HepG2 (cell line): Measurements from ENCODE around the gene LRRN4. TPM values are rescaled to one million over a fixed set of nuclear protein-coding genes. Genes with fewer than 3 reads are reported as not detected.

ENCODE experiments used
- ATAC-seq: fragments of 200-7000 bp; cut with Tn5 transposase; 3 replicates; pipeline ENCODE4 v1.9.1; 2020; ENCODE audit warnings: mild to moderate bottlenecking, moderate library complexity
- BruUV-seq: library from RNA; stranded (reverse); fragments of 400-500 nt; replicated peaks from 2 replicates; lab custom pipeline; 2021; lab: Mats Ljungman, UMichigan
- CTCF ChIA-PET: fragments of 300-600 bp; formaldehyde crosslinking; extraction: SDS; loops from one replicate; lab custom pipeline; 2021; ENCODE audit warnings: low total read pairs, inconsistent platforms, low intra/inter-chr PET ratio; lab: Yijun Ruan, JAX
- POLR2A ChIA-PET: fragments of 350-600 bp; sonication (Branson Sonifier 250); formaldehyde crosslinking; loops from one replicate; lab custom pipeline; 2020; ENCODE audit warnings: antibody characterized with exemption, inconsistent platforms; lab: Yijun Ruan, JAX
- DNase-seq: peaks from one replicate; pipeline ENCODE4 v3.0.0-alpha.2; 2015; ENCODE audit warnings: low spot score
- FAIRE-seq: peaks from 3 replicates; lab custom pipeline; 2011; peaks lifted over from hg19 to GRCh38; lab: Jason Lieb, UNC
- H2AFZ ChIP-seq: one replicate; pipeline ENCODE4 v1.6.1; 2011; ENCODE audit warnings: low read length, inconsistent platforms
- H3K27ac ChIP-seq: fragments of 300-600 bp; 3 replicates; pipeline ENCODE4 v1.8.0; 2011; ENCODE audit warnings: mixed run types, mild to moderate bottlenecking, mixed read lengths, low read length, inconsistent platforms; ENCODE audit not compliant: insufficient read depth; ENCODE audit errors: extremely low read length
- H3K27me3 ChIP-seq, 2 experiments: fragments of 200-600 bp in 1 of 2; 2 replicates in 1 of 2; 3 replicates in 1 of 2; pipeline versions ENCODE4 v1.6.0 to v1.8.0; 2011; ENCODE audit warnings: low read length in 2 of 2, mild to moderate bottlenecking in 2 of 2, moderate library complexity in 2 of 2, inconsistent platforms in 1 of 2; ENCODE audit not compliant: insufficient read depth in 2 of 2, control insufficient read depth in 1 of 2
- H3K36me3 ChIP-seq, 2 experiments: fragments of 200-600 bp in 1 of 2; replicated peaks in 1 of 2; 2 replicates in 1 of 2; 3 replicates in 1 of 2; pipeline versions ENCODE4 v1.5.1 to v1.8.0; 2011; ENCODE audit warnings: low read length in 2 of 2, inconsistent platforms in 1 of 2; ENCODE audit not compliant: insufficient read depth in 2 of 2, control insufficient read depth in 1 of 2
- H3K4me1 ChIP-seq: 2 replicates; pipeline ENCODE4 v1.5.1; 2012; ENCODE audit warnings: low read length, inconsistent platforms; ENCODE audit not compliant: insufficient read depth
- H3K4me2 ChIP-seq: 2 replicates; pipeline ENCODE4 v1.6.0; 2011; ENCODE audit warnings: low read depth, low read length, inconsistent platforms
- H3K4me3 ChIP-seq, 3 experiments: fragments of 200-600 bp in 1 of 3; sonication (generic), shearing (Covaris generic) in 1 of 3; replicated peaks in 1 of 3; 2 replicates each; pipeline ENCODE4 v1.5.1; 2011 to 2016; ENCODE audit warnings: low read length in 3 of 3, inconsistent platforms in 2 of 3, low read depth in 2 of 3, mild to moderate bottlenecking in 2 of 3, control low read depth in 1 of 3, mixed read lengths in 1 of 3; ENCODE audit not compliant: insufficient read depth in 1 of 3
- H3K79me2 ChIP-seq: one replicate; pipeline ENCODE4 v1.6.1; 2011; ENCODE audit warnings: low read length, inconsistent platforms; ENCODE audit not compliant: insufficient read depth
- H3K9ac ChIP-seq: 2 replicates; pipeline ENCODE4 v1.6.0; 2011; ENCODE audit warnings: mild to moderate bottlenecking, low read depth, low read length, inconsistent platforms; ENCODE audit not compliant: insufficient read depth
- H3K9me3 ChIP-seq: 2 replicates; pipeline ENCODE4 v1.5.1; 2012; ENCODE audit warnings: mild to moderate bottlenecking, low read length
- H4K20me1 ChIP-seq: 2 replicates; pipeline ENCODE4 v1.6.0; 2011; ENCODE audit warnings: inconsistent platforms, mild to moderate bottlenecking, low read length, moderate library complexity; ENCODE audit not compliant: insufficient read depth
- BRCA1 ChIP-seq: sonication (generic); formaldehyde crosslinking; IDR thresholded peaks from 2 replicates; pipeline ENCODE4 v1.4.0; 2020; ENCODE audit warnings: missing genetic modification reagents
- CAMTA2 ChIP-seq: sonication (generic); formaldehyde crosslinking; IDR thresholded peaks from 2 replicates; pipeline ENCODE4 v1.4.0; 2020; ENCODE audit warnings: mild to moderate bottlenecking, missing genetic modification reagents, borderline replicate concordance
- ESRRA ChIP-seq: sonication (generic); formaldehyde crosslinking; IDR thresholded peaks from 2 replicates; pipeline ENCODE4 v1.5.1; 2020; ENCODE audit warnings: mild to moderate bottlenecking, low read depth, missing genetic modification reagents
- HNRNPH1 ChIP-seq: fragments of 200-400 bp; formaldehyde crosslinking; optimal IDR thresholded peaks from 2 replicates; pipeline ENCODE3; 2017; ENCODE audit warnings: mild to moderate bottlenecking, low read depth, low read length
- HNRNPUL1 ChIP-seq: fragments of 200-400 bp; formaldehyde crosslinking; IDR thresholded peaks from 2 replicates; pipeline ENCODE4 v1.6.1; 2017; ENCODE audit warnings: low read depth, mild to moderate bottlenecking, low read length, moderate library complexity
- PATZ1 ChIP-seq: sonication (generic); formaldehyde crosslinking; IDR thresholded peaks from 2 replicates; pipeline ENCODE4 v1.4.0; 2020; ENCODE audit warnings: missing genetic modification reagents
- RFX5 ChIP-seq: IDR thresholded peaks from 2 replicates; pipeline ENCODE4 v1.6.1; 2011; ENCODE audit warnings: low read depth, low read length, improper control_type of control experiment
- ZBTB49 ChIP-seq: sonication (generic); formaldehyde crosslinking; IDR thresholded peaks from 2 replicates; pipeline ENCODE4 v1.4.0; 2020; ENCODE audit warnings: missing genetic modification reagents, borderline replicate concordance
- ZNF670 ChIP-seq: sonication (generic); formaldehyde crosslinking; IDR thresholded peaks from 2 replicates; pipeline ENCODE4 v1.8.0; 2022; ENCODE audit warnings: mild to moderate bottlenecking, missing genetic modification reagents, borderline replicate concordance
- ZSCAN30 ChIP-seq: sonication (generic); formaldehyde crosslinking; IDR thresholded peaks from 2 replicates; pipeline ENCODE4 v1.5.0; 2020; ENCODE audit warnings: mild to moderate bottlenecking, missing genetic modification reagents
- WGBS: methylation state at CpG from one replicate; pipeline ENCODE4 v1.1.6; 2017; ENCODE audit warnings: low lambda C conversion rate; 5-methylcytosine and 5-hydroxymethylcytosine counted together
- in situ Hi-C: cut with HindIII; loops from 2 replicates; pipeline ENCODE4 v1.10.0; 2017; ENCODE audit warnings: low pct_unique_long_range_greater_than_20kb; ENCODE audit not compliant: extremely low pct_ligation_motif_present
- intact Hi-C: fragments of 100-400 bp; cut with micrococcal nuclease; formaldehyde crosslinking; loops from one replicate; pipeline ENCODE4 v1.10.0; 2022; ENCODE audit not compliant: unreplicated experiment
- polyA plus RNA-seq, 8 experiments: library from polyadenylated mRNA; depleted of rRNA in 3 of 8; stranded (reverse) in 7 of 8; unstranded in 1 of 8; fragments of >200 nt; fragmentation: Illumina TruSeq in 4 of 8; extraction: Trizol in 4 of 8; gene quantifications; 2 replicates each; pipeline versions ENCODE4 v1.2.1 to v1.2.3, GENCODE V29; 2011 to 2016; ENCODE audit warnings: low read depth in 4 of 8, missing spikeins in 1 of 8, mixed read lengths in 1 of 8; ENCODE audit not compliant: insufficient read depth in 1 of 8
- total RNA-seq, 5 experiments: library from RNA; depleted of rRNA; stranded (reverse); fragments of >200 nt; fragmentation: Illumina TruSeq; extraction: Trizol; gene quantifications; 2 replicates each; pipeline ENCODE4 v1.2.3, GENCODE V29; 2016; ENCODE audit warnings: low read depth in 1 of 5

Gene LRRN4
- total and polyA plus RNA-seq, 2 of the 13 experiments (the other 11 are each of a cell fraction or from before 2014, with no cell fraction given), result 0.15 to 0.20 TPM

GRCh38 chr20:6094565-6094964 is 40.7 kb upstream of the LRRN4 start (continued):
- TF ChIP-seq ZBTB49, result no peak
- no peak for TF ChIP-seq BRCA1 (CRISPR knock-in tag)
- TF ChIP-seq ZSCAN30 (CRISPR knock-in tag), result no peak
- TF ChIP-seq HNRNPH1, result no peak
- no peak for TF ChIP-seq CAMTA2 (CRISPR knock-in tag)
- TF ChIP-seq ZNF670, result 0 out of 2 replicates have a peak, but pooled peaks have one; percentile 40

GRCh38 chr20:6094063-6094462 is 40.2 kb upstream of the LRRN4 start:
- no peaks in the 10 kb centered on the region for H3K79me2 ChIP-seq
- H3K36me3 ChIP-seq, result peaks cover 10 to 48% of the 10 kb centered on the region in 2 experiments
- no peak for DNase-seq
- POLR2A ChIA-PET, result interaction anchor here (1.1 kb wide), 1 partner anchor 29 kb away, joined by 4 read pairs; the partner anchor contains the start of gene FERMT1
- FAIRE-seq, result no peak
- no peaks in the 10 kb centered on the region for H4K20me1 ChIP-seq
- H3K4me1 ChIP-seq, result peaks cover 30% of the 10 kb centered on the region
- H3K27me3 ChIP-seq, result no peaks in the 10 kb centered on the region
- 0 out of 2 replicates have a peak, but pooled peaks have one; percentile 6 for TF ChIP-seq ESRRA (CRISPR knock-in tag)
- no peak for TF ChIP-seq PATZ1
- TF ChIP-seq HNRNPUL1, result no peak
- no peak for TF ChIP-seq RFX5
- TF ChIP-seq, all 625 proteins: peak for 1
- CTCF ChIA-PET, result no interaction called here
- Histone ChIP-seq H3K27ac (no peak overlapping the region), H3K9me3 (no peaks in the 10 kb centered on the region), H2AFZ (no peak overlapping the region), H3K9ac (no peak overlapping the region), H3K4me2 (no peak overlapping the region), H3K4me3 (no peak overlapping the region)
- no TSS peak for BruUV-seq
- in situ Hi-C loops, result no loop called here
- no peak for ATAC-seq
- intact Hi-C loops, result no loop called here
- WGBS, result 83% methylated on average over 3 of the region's 3 CpGs
